NT2/D1 (cell line): ENCODE measurements around the gene ERG.

Experiments used
- DNase-seq: peaks from one replicate; pipeline ENCODE4 v3.0.0-alpha.2; 2011; ENCODE audit warnings: low read depth, low spot score
- H3K27me3 ChIP-seq: 2 replicates; pipeline ENCODE4 v1.6.0; 2011; ENCODE audit warnings: mild to moderate bottlenecking; ENCODE audit not compliant: insufficient read length, insufficient read depth
- H3K36me3 ChIP-seq: 2 replicates; pipeline ENCODE4 v1.6.1; 2011; ENCODE audit warnings: mild to moderate bottlenecking, low read length, mixed read lengths; ENCODE audit not compliant: insufficient read depth, insufficient read length
- H3K4me1 ChIP-seq: 2 replicates; pipeline ENCODE4 v1.5.1; 2011; ENCODE audit not compliant: insufficient read depth, insufficient read length
- H3K4me3 ChIP-seq: 2 replicates; pipeline ENCODE4 v1.5.1; 2011; ENCODE audit warnings: low read depth; ENCODE audit not compliant: insufficient read length
- H3K9ac ChIP-seq: 2 replicates; pipeline ENCODE4 v1.6.0; 2011; ENCODE audit warnings: low read depth; ENCODE audit not compliant: insufficient read length
- H3K9me3 ChIP-seq: 2 replicates; pipeline ENCODE4 v1.5.1; 2011; ENCODE audit warnings: mild to moderate bottlenecking, low read length; ENCODE audit not compliant: insufficient read depth
- SUZ12 ChIP-seq: IDR thresholded peaks from 2 replicates; pipeline ENCODE4 v1.6.1; 2011; ENCODE audit not compliant: insufficient read length, insufficient read depth; ENCODE audit errors: extremely low read depth
- YY1 ChIP-seq: IDR thresholded peaks from 2 replicates; pipeline ENCODE4 v1.6.1; 2011; ENCODE audit not compliant: insufficient read length, insufficient read depth
- ZNF274 ChIP-seq: IDR thresholded peaks from 2 replicates; pipeline ENCODE4 v1.6.1; 2011; ENCODE audit warnings: mild to moderate bottlenecking, low read depth, low read length

Gene ERG

DNA sequence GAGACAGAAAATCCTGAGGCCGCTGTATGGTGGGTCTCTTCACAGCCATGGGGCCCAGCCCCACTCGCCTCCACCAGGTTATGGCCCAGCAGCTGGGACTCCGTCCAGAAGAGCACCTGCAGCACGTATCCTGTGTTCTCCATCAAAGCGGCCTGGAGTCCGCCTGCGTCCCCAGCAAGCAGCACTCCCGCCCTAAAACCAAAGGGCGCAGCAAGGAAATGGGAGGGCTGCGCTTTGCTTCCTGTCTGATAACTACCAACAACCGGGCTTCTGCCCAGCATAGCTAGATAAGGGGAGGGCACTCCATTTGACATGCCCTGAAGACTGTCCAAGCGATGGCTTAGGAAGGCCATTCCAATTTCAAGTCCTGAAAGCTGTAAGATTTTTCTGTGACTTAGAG, 121.6 kb downstream of the ERG start:
- no peak for TF ChIP-seq YY1
- no peak for TF ChIP-seq ZNF274
- no peak for TF ChIP-seq SUZ12
- Histone ChIP-seq H3K27me3 (no peaks in the 10 kb centered on the region), H3K9ac (no peak overlapping the region), H3K36me3 (no peaks in the 10 kb centered on the region), H3K9me3 (peaks cover 30% of the 10 kb centered on the region), H3K4me1 (no peaks in the 10 kb centered on the region), H3K4me3 (no peak overlapping the region)
- no peak for DNase-seq

DNA sequence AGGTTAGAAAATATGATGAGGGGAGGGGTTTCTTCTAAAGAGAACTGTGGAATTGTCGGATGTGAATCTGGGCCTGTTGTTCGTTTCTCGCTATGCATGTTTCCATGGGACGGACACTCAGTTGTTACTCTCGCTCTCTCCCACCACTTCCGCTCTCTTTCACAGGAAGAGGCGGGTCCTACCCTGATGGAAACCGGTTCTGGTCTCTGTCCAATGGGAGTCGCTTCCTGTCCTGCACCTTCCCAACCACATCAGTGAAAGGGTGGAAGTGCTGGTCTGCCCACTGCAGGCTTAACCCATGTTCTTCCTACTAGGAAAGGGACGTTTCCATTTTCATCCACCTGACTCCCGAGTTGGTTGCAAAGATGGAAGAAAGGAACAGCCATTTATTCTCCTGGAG, 122.0 kb downstream of the ERG start:
- Histone ChIP-seq H3K9ac (no peak overlapping the region), H3K4me1 (no peaks in the 10 kb centered on the region)

DNA sequence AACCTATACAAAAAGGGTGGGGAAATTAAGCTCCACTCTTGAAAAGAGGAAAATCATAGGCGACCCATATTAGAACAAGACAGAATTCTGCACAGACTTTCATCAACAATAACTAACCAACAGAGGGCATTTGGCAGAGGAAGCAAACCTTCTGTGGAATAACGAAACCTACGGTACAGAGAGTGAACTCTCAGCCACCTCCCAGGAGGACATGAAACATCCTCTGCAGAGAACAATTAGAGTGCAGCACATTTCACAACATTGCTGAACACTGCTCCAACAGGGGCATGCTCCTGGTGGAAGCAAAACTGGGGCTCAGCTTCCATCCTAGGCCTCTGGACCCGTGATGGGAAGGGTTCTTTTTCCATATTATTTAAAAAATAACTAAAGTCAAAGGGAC, 130.6 kb downstream of the ERG start:
- H3K36me3 ChIP-seq: no peaks in the 10 kb centered on the region
- no peak overlapping the region for H3K4me3 ChIP-seq
- DNase-seq: no peak
- no peaks in the 10 kb centered on the region for H3K4me1 ChIP-seq
- H3K27me3 ChIP-seq: no peaks in the 10 kb centered on the region
- peaks cover 12% of the 10 kb centered on the region; the same call in 1 of the 2 replicates for H3K9me3 ChIP-seq
- H3K9ac ChIP-seq: no peak overlapping the region
- no peak for TF ChIP-seq ZNF274
- TF ChIP-seq SUZ12: no peak
- no peak for TF ChIP-seq YY1

More for the DNA sequence above, 122.0 kb downstream of the ERG start:
- TF ChIP-seq SUZ12: no peak
- TF ChIP-seq YY1: no peak
- TF ChIP-seq ZNF274: no peak
- H3K9me3 ChIP-seq: peaks cover 34% of the 10 kb centered on the region
- DNase-seq: no peak
- no peak overlapping the region for H3K4me3 ChIP-seq
- no peaks in the 10 kb centered on the region for H3K36me3 ChIP-seq
- no peaks in the 10 kb centered on the region for H3K27me3 ChIP-seq

DNA sequence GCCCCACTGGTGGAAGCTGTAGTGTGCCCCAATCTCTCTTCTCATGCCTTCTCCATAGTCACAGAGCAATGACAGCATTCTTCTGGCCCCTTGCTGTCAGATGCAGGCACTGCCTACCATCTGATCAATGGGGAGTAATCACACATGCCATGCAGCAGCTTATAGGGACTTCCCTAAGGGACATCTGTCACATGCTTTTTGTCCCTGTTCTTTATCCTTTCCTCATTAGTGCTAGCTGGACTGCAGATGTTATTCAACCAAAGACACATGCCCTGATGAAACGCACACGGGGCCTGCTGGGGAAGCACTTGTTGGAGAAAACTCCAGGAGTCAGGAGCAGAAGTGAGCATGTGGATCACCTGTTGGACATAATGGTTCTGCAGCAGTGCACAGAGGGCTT, 132.8 kb downstream of the ERG start:
- Histone ChIP-seq H3K36me3 (no peaks in the 10 kb centered on the region), H3K4me1 (no peaks in the 10 kb centered on the region), H3K4me3 (no peak overlapping the region), H3K9ac (no peak overlapping the region), H3K27me3 (no peaks in the 10 kb centered on the region), H3K9me3 (no peaks in the 10 kb centered on the region)
- DNase-seq: no peak
- TF ChIP-seq SUZ12: no peak
- TF ChIP-seq ZNF274: no peak
- TF ChIP-seq YY1: no peak

DNA sequence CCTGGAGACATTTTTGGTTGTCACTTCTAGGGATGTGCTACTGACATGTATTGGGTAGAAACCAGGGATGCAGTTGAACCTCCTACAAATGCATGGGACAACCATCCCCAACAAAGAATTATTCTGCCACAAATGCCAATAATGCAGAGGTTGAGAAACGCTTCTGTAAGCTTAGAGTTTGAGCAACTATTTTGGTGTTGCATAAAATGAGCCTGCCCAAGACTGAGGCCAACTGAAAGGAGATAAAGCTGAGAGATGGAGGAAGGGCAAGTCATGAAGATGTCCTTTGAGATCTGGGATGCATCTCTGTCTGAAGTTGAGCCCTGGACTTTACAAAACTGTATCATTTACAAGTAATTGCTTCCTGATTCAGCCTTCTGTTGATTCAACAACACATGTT, 134.6 kb downstream of the ERG start:
- no peaks in the 10 kb centered on the region for H3K27me3 ChIP-seq
- H3K4me3 ChIP-seq: no peak overlapping the region
- no peaks in the 10 kb centered on the region for H3K36me3 ChIP-seq
- no peaks in the 10 kb centered on the region; the same call in 1 of the 2 replicates for H3K9me3 ChIP-seq
- H3K9ac ChIP-seq: no peak overlapping the region
- no peaks in the 10 kb centered on the region for H3K4me1 ChIP-seq
- TF ChIP-seq YY1 (no peak), SUZ12 (no peak), ZNF274 (no peak)
- DNase-seq: no peak

DNA sequence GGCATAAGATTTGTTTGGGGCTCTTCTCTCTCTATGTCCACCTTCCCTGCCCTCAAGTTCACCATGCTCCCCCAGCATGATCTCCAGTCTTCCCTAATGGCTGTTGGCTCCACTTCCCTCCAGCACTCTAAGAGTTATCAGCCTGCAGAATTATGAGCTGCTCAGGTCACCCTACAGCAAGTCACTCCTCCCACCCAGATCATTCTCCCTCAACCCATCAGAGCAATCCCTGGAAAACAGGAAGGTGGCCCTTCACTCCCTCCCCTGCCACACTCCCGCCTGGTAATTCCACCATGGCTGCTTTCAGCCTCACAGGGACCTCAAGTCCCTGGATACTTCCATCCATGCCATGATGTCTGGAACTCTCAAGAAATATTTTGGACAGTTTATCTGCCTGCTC, 137.0 kb downstream of the ERG start:
- Histone ChIP-seq H3K9ac (no peak overlapping the region), H3K4me3 (no peak overlapping the region), H3K36me3 (no peaks in the 10 kb centered on the region), H3K4me1 (peaks cover 4% of the 10 kb centered on the region), H3K27me3 (no peaks in the 10 kb centered on the region), H3K9me3 (no peaks in the 10 kb centered on the region; the same call in 1 of the 2 replicates)
- TF ChIP-seq SUZ12 (no peak), YY1 (no peak), ZNF274 (no peak)
- no peak for DNase-seq

DNA sequence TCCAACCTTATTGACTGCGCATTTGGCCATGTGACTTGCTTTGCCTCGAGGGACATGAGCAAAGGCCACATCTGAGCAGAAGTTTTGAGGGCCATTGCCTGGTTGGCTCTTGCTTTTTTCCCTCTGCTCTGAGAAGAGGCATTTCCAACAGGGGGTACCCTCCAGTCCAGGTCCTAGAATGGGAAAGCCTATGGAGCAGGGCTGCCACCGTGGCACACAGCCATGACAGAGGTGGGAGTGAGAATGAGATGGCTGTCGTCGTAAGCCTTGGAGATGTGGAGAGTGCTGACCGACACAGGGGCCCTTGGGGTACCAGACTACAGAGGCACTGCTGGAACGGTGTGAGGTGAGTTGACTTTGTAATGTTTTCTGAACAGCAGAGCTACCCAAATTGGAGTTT, 138.4 kb downstream of the ERG start:
- peaks cover 7% of the 10 kb centered on the region for H3K27me3 ChIP-seq
- no peak overlapping the region for H3K4me3 ChIP-seq
- H3K4me1 ChIP-seq: peaks cover 6% of the 10 kb centered on the region
- no peak overlapping the region for H3K9ac ChIP-seq
- H3K9me3 ChIP-seq: no peaks in the 10 kb centered on the region; the same call in 1 of the 2 replicates
- no peaks in the 10 kb centered on the region for H3K36me3 ChIP-seq
- DNase-seq: no peak
- TF ChIP-seq YY1 (no peak), SUZ12 (no peak), ZNF274 (no peak)

DNA sequence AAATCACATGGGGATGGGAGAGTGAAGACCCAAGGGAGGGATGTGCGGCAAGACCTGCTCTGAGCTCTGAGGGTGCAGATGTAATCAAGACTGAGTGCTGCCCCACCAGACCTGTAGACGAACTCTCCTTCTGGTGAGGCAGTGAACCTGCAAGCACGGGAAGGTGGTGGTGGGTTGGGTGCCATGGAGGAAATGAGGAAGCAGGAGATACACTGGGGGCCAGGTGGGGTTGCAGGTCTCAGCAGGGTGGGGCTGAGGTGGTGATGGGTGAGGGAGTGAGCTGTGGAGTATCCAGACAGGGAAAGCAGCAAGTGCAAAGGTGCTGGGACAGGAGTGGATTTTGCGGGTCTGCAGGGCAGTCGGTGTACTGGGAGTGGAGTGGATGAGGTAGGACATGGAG, 139.2 kb downstream of the ERG start:
- Histone ChIP-seq H3K9me3 (no peaks in the 10 kb centered on the region; the same call in 1 of the 2 replicates), H3K9ac (no peak overlapping the region), H3K36me3 (no peaks in the 10 kb centered on the region), H3K27me3 (peaks cover 7% of the 10 kb centered on the region), H3K4me3 (no peak overlapping the region), H3K4me1 (peaks cover 6% of the 10 kb centered on the region)
- DNase-seq: no peak
- TF ChIP-seq SUZ12 (no peak), YY1 (no peak), ZNF274 (no peak)
